Ascending aorta (tissue), 2 donors: ENCODE results near the gene ZCWPW1. TPM values are rescaled to one million over a fixed set of nuclear protein-coding genes. Genes with fewer than 3 reads are reported as not detected.
"Not testable (repeated sequence)": the region's sequence is repeated elsewhere in the genome, so short reads cannot be mapped to it uniquely, and the experiment has no call there.

Experiments used
- DNase-seq, 2 donors: peaks; one replicate each; pipeline ENCODE4 v3.0.0-alpha.2; 2019; ENCODE audit warnings: low spot score in 2 of 2
- H3K27ac ChIP-seq, 2 donors: fragments of 200-600 bp; sonication (generic); one replicate each; pipeline ENCODE4 v1.5.1; 2016 to 2017; ENCODE audit warnings: mild to moderate bottlenecking in 1 of 2
- H3K27me3 ChIP-seq: fragments of 200-600 bp; sonication (generic); one replicate; pipeline ENCODE4 v1.5.1; 2017
- H3K36me3 ChIP-seq, 2 donors: fragments of 200-600 bp; sonication (generic); one replicate each; pipeline ENCODE4 v1.5.1; 2016
- H3K4me1 ChIP-seq, 2 donors: fragments of 200-600 bp; sonication (generic); one replicate each; pipeline ENCODE4 v1.5.1; 2016 to 2017; ENCODE audit warnings: mild to moderate bottlenecking in 1 of 2
- H3K4me3 ChIP-seq, 2 donors: fragments of 200-600 bp; sonication (generic); one replicate each; pipeline ENCODE4 v1.5.1; 2016 to 2017; ENCODE audit warnings: mild to moderate bottlenecking in 1 of 2
- H3K9me3 ChIP-seq, 2 donors: fragments of 200-600 bp; sonication (generic); one replicate each; pipeline ENCODE4 v1.5.1; 2016
- intact Hi-C: fragments of 100-400 bp; cut with DNase I; formaldehyde crosslinking; loops from one replicate; pipeline ENCODE4 v1.15.1; 2023
- total RNA-seq: library from RNA; depleted of rRNA; stranded (reverse); fragments of >200 nt; gene quantifications from one replicate; pipeline ENCODE4 v1.1.0, GENCODE V29; 2016
- TF ChIP-seq, protein P1 (sequence below), 3 experiments: fragments of 200-600 bp in 2 of 3; fragments of 450-650 bp in 1 of 3; sonication (generic) in 2 of 3; IDR thresholded peaks; one replicate each; pipeline ENCODE4 v1.5.1; 2016 to 2019; ENCODE audit warnings: antibody characterized with exemption in 3 of 3, mild to moderate bottlenecking in 1 of 3, moderate library complexity in 1 of 3

Gene ZCWPW1
- total RNA-seq, 1 donor from 2014 or later: not detected

DNA sequence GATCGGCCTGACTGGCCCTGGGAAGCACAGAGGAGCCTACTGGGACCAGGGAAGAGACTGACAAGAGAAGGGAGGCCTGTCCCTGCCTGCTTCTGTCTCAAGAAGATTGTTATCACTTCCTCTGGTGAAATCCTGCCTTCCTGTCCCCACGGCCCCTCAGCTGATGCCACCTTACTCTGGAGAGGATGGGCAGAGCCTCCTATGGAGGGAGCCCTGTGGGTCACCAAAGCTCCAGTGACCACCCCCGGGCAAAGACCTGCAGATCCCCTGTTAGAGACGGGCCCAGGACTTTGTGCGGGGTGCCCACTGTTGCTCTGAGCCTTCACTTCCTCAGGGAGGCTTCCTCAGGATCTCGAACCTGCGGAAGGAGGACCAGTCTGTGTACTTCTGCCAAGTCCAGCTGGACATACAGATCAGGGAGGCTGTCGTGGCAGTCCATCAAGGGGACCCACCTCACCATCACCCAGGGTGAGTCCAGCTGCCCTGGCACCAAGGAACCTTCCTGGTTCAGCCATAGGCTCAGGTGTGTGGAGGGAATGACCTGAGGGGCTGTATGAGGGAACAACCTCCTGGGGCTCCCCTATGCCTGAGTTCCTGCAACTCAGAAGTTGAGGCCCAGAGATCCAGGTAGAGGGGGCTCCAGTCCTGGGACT lies 72.0 kb downstream of the ZCWPW1 start:
- DNase-seq: no peak
- H3K4me1 ChIP-seq: no peaks in the 10 kb centered on the region
- no peak overlapping the region for H3K4me3 ChIP-seq
- TF ChIP-seq, protein P1, sequence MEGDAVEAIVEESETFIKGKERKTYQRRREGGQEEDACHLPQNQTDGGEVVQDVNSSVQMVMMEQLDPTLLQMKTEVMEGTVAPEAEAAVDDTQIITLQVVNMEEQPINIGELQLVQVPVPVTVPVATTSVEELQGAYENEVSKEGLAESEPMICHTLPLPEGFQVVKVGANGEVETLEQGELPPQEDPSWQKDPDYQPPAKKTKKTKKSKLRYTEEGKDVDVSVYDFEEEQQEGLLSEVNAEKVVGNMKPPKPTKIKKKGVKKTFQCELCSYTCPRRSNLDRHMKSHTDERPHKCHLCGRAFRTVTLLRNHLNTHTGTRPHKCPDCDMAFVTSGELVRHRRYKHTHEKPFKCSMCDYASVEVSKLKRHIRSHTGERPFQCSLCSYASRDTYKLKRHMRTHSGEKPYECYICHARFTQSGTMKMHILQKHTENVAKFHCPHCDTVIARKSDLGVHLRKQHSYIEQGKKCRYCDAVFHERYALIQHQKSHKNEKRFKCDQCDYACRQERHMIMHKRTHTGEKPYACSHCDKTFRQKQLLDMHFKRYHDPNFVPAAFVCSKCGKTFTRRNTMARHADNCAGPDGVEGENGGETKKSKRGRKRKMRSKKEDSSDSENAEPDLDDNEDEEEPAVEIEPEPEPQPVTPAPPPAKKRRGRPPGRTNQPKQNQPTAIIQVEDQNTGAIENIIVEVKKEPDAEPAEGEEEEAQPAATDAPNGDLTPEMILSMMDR (IDR thresholded peaks at IDR 0.05): no peak
- no peaks in the 10 kb centered on the region for H3K27me3 ChIP-seq
- H3K9me3 ChIP-seq: no peaks in the 10 kb centered on the region
- no peak overlapping the region for H3K27ac ChIP-seq
- intact Hi-C loops: no loop called here
- peaks cover 93 to 95% of the 10 kb centered on the region in 2 donors for H3K36me3 ChIP-seq

DNA sequence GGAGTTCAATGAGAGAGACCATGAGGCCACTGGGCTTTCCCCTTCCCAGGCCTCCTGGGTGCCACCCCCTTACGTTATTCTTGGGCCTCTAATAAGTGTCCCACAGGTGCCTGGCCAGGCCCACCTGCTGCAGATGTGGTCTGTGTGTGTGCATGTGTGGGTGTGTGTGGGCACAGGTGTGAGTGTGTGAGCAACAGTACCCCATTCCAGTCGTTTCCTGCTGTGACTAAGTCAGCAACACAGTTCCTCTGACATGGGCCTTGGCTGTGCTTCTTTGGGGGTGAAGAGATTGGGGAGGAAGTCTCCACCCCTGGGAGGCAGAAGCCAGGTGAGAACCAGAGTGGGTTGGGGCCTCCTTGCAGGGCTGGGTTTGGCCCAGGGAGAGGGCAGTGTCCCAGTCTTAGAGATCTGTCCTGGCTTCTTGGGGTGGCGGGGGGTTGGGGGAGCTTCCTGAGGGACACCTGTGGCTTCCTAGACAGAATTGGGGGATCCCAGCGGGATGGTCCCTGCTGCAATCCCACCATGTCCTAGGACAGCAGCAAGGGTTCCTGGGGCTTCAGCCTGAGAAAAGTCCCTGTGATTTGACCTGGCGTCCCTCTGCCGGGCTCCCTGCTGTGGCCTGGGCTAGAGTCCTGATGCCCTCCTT lies 74.7 kb downstream of the ZCWPW1 start:
- no peaks in the 10 kb centered on the region for H3K9me3 ChIP-seq
- H3K36me3 ChIP-seq: peaks cover 91 to 93% of the 10 kb centered on the region in 2 donors
- TF ChIP-seq, protein P1 (IDR thresholded peaks at IDR 0.05): no peak
- intact Hi-C loops: no loop called here
- H3K27me3 ChIP-seq: no peaks in the 10 kb centered on the region
- no peak overlapping the region for H3K4me3 ChIP-seq
- no peaks in the 10 kb centered on the region for H3K4me1 ChIP-seq
- no peak overlapping the region for H3K27ac ChIP-seq
- DNase-seq: no peak

DNA sequence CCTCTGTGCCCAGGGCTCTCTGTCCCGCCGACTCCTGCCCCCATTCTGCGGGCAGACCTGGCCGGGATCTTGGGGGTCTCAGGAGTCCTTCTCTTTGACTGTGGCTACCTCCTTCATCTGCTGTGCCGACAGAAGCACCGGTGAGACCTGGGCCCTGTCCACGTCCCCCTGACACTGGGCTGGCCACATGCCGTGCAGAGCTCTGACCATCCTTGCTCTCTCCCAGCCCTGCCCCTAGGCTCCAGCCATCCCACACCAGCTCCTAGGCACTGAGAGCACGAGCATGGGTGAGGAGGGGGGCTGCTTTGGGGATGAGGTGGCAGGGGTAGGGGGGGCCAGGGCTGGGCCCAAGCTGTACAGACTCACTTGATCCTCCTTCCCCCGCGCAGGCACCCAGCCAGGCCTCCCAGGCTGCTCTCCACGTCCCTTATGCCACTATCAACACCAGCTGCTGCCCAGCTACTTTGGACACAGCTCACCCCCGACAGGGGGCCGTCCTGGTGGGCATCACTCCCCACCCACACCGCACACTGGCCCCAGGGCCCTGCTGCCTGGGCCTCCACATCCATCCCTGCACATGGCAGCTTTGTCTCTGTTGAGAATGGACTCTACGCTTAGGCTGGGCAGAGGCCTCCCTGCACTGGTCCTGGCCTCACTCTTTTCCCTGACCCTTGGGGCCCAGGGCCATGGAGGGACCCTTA lies 75.4 kb downstream of the ZCWPW1 start:
- Histone ChIP-seq H3K36me3 (peaks cover 91 to 93% of the 10 kb centered on the region in 2 donors), H3K27ac (no peak overlapping the region), H3K9me3 (no peaks in the 10 kb centered on the region), H3K27me3 (no peaks in the 10 kb centered on the region), H3K4me1 (no peaks in the 10 kb centered on the region), H3K4me3 (no peak overlapping the region)
- no peak for DNase-seq
- intact Hi-C loops: no loop called here
- TF ChIP-seq, protein P1 (IDR thresholded peaks at IDR 0.05): no peak

DNA sequence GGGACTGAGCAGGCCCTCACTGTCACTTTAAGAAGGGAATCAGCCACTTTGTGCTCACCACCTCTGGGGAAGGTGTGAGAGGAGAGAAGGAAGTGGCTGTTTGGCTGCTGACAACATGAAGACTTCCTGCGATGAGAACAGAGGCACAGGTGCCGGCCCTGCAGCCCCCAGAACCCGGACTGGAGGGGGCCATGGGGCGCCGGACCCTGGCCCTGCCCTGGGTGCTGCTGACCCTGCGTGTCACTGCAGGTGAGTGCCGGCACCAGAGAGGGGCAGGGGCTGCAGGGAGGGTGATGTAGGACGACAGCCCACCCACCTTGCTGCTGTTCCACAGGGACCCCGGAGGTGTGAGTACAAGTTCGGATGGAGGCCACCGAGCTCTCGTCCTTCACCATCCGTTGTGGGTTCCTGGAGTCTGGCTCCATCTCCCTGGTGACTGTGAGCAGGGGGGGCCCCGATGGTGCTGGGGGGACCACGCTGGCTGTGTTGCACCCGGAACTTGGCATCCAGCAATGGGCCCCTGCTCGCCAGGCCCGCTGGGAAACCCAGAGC lies 76.2 kb downstream of the ZCWPW1 start:
- H3K9me3 ChIP-seq, H3K27ac ChIP-seq, H3K27me3 ChIP-seq, DNase-seq, H3K4me3 ChIP-seq, H3K4me1 ChIP-seq, intact Hi-C loops: not testable (repeated sequence)
- peaks cover 93 to 94% of the 10 kb centered on the region in 2 donors for H3K36me3 ChIP-seq

DNA sequence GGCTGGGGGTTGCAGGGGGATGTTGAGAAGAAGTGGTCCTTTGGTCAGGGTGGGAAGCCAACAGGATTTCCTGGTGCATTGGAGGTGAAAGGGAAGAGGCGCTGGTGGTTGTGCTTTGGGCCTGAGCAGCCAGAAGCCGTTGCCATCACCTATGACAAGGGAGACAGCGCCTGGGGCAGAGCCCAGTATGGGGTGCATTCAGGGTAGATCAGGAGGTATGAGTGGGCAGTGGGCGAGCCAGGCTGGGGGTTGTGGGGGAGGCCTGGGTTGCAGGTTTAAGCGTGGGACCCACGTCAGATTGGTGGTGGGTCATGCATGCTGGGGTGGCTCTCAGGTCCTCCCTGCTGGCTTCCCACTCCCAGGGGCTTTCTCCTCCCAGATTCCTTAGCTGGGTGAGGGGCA lies 76.8 kb downstream of the ZCWPW1 start:
- Histone ChIP-seq H3K4me1 (no peaks in the 10 kb centered on the region), H3K27ac (no peak overlapping the region), H3K27me3 (no peaks in the 10 kb centered on the region), H3K4me3 (no peak overlapping the region), H3K9me3 (no peaks in the 10 kb centered on the region), H3K36me3 (peaks cover 94 to 95% of the 10 kb centered on the region in 2 donors)
- no peak for DNase-seq
- TF ChIP-seq, protein P1 (IDR thresholded peaks at IDR 0.05): no peak
- intact Hi-C loops: no loop called here

Other genes with a start within 250 kb of the ZCWPW1 start
- 27.8 TPM for gene PVRIG, start 208.8 kb downstream of the ZCWPW1 start, total RNA-seq
- not detected for gene SPDYE3, start 121.0 kb downstream of the ZCWPW1 start, total RNA-seq
- 67.2 TPM for gene PILRB, start 70.6 kb downstream of the ZCWPW1 start, total RNA-seq
- 25.8 TPM for gene PILRA, start 55.2 kb downstream of the ZCWPW1 start, total RNA-seq
- 32.9 TPM for gene MEPCE, start 1.1 kb upstream of the ZCWPW1 start, total RNA-seq
- gene PPP1R35, start 7.8 kb upstream of the ZCWPW1 start, total RNA-seq: 35.2 TPM
- not detected for gene SPACDR, start 35.6 kb upstream of the ZCWPW1 start, total RNA-seq
- gene TSC22D4, start 50.5 kb upstream of the ZCWPW1 start, total RNA-seq: 68.2 TPM
- 0.96 TPM for gene NYAP1, start 55.2 kb upstream of the ZCWPW1 start, total RNA-seq
- gene AGFG2, start 110.5 kb upstream of the ZCWPW1 start, total RNA-seq: 30.0 TPM
- 11.8 TPM for gene SAP25, start 145.2 kb upstream of the ZCWPW1 start, total RNA-seq
- 113 TPM for gene LRCH4, start 157.4 kb upstream of the ZCWPW1 start, total RNA-seq
- gene FBXO24, start 157.6 kb upstream of the ZCWPW1 start, total RNA-seq: not detected
- gene PCOLCE, start 173.7 kb upstream of the ZCWPW1 start, total RNA-seq: 124 TPM
- 11.0 TPM for gene MOSPD3, start 183.8 kb upstream of the ZCWPW1 start, total RNA-seq
- gene TFR2, start 212.8 kb upstream of the ZCWPW1 start, total RNA-seq: not detected
- gene ACTL6B, start 227.7 kb upstream of the ZCWPW1 start, total RNA-seq: not detected
- gene GNB2, start 245.0 kb upstream of the ZCWPW1 start, total RNA-seq: 500 TPM